ENCODE results near the gene ZFP91.
A peak's percentile ranks its signal among the peaks of the same experiment; 100 is the strongest.

DNA sequence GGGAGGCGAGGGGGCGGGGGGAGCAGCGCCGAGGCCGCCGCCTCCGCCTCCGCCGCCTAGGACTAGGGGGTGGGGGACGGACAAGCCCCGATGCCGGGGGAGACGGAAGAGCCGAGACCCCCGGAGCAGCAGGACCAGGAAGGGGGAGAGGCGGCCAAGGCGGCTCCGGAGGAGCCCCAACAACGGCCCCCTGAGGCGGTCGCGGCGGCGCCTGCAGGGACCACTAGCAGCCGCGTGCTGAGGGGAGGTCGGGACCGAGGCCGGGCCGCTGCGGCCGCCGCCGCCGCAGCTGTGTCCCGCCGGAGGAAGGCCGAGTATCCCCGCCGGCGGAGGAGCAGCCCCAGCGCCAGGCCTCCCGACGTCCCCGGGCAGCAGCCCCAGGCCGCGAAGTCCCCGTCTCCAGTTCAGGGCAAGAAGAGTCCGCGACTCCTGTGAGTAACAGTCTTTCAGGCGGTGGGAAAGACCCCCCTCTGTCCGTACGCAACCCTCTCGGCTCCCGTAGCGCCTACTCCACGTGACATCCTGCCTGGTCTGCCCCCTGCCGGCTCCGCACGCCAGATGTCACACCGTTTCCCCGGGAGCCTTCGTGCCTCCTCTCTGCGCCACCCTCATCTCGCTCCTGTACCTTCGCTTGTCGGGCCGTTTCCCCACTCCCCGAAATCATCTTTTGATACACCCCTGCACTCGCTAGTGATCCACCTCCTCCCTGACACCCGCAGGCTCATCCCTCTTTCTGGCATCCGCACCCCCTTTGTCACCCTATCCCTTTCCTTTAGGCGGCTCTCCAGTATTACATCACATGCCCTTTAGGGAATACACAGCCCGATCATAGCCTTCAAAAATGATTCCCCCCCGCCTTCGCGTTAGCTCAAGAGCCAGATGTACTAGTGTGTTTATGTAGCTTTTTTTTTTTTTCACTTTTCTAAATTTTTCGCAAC is 598 bp downstream of the ZFP91 start:
- TF ChIP-seq, protein P1, sequence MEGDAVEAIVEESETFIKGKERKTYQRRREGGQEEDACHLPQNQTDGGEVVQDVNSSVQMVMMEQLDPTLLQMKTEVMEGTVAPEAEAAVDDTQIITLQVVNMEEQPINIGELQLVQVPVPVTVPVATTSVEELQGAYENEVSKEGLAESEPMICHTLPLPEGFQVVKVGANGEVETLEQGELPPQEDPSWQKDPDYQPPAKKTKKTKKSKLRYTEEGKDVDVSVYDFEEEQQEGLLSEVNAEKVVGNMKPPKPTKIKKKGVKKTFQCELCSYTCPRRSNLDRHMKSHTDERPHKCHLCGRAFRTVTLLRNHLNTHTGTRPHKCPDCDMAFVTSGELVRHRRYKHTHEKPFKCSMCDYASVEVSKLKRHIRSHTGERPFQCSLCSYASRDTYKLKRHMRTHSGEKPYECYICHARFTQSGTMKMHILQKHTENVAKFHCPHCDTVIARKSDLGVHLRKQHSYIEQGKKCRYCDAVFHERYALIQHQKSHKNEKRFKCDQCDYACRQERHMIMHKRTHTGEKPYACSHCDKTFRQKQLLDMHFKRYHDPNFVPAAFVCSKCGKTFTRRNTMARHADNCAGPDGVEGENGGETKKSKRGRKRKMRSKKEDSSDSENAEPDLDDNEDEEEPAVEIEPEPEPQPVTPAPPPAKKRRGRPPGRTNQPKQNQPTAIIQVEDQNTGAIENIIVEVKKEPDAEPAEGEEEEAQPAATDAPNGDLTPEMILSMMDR (conservative IDR thresholded peaks at IDR 0.05; ENCODE audit: low read length): peak; percentile 73
- TF ChIP-seq EZH2phosphoT487 (IDR thresholded peaks at IDR 0.05; ENCODE audit: borderline replicate concordance, low read depth, low read length): no peak

All from OCI-LY7 (cell line).